Breast epithelium (tissue), 3 donors: ENCODE measurements around the gene LDLRAD1.

Experiments used
- CTCF ChIP-seq, 3 donors: fragments of 450-650 bp; IDR thresholded peaks; one replicate each; pipeline ENCODE4 v1.5.1; 2016 to 2017; ENCODE audit warnings: antibody characterized with exemption in 3 of 3, mild to moderate bottlenecking in 3 of 3, moderate library complexity in 3 of 3
- POLR2A ChIP-seq: fragments of 450-650 bp; IDR thresholded peaks from one replicate; pipeline ENCODE4 v1.6.1; 2016; ENCODE audit warnings: antibody characterized with exemption, mild to moderate bottlenecking, moderate library complexity

GRCh38 chr1:53963460-53963859 is 54.5 kb downstream of the LDLRAD1 start:
- TF ChIP-seq POLR2A = no peak
- no peak for TF ChIP-seq CTCF (IDR thresholded peaks at IDR 0.05)
